Dendritic cell treated with granulocyte-macrophage colony-stimulating factor and Interleukin-4, amounts not matched to agents 40 ng/mL and 50 ng/mL, for 4 days (primary cell): ENCODE data around the gene EDA2R.

Source experiments
- H3K27ac Mint-ChIP-seq: one replicate; pipeline ENCODE4 v1.8.0; 2022; ENCODE audit warnings: mild to moderate bottlenecking, mixed read lengths
- H3K27me3 Mint-ChIP-seq: one replicate; pipeline ENCODE4 v1.8.0; 2022; ENCODE audit warnings: mild to moderate bottlenecking, mixed read lengths
- H3K36me3 Mint-ChIP-seq: one replicate; pipeline ENCODE4 v1.8.0; 2022; ENCODE audit warnings: low read depth, mixed read lengths
- H3K4me1 Mint-ChIP-seq: one replicate; pipeline ENCODE4 v1.8.0; 2022; ENCODE audit warnings: low read depth, mixed read lengths
- H3K4me3 Mint-ChIP-seq: one replicate; pipeline ENCODE4 v1.8.0; 2022; ENCODE audit warnings: mild to moderate bottlenecking, moderate library complexity, mixed read lengths
- H3K9me3 Mint-ChIP-seq: one replicate; pipeline ENCODE4 v1.8.0; 2022; ENCODE audit warnings: mixed read lengths
- intact Hi-C: fragments of 100-400 bp; cut with micrococcal nuclease; formaldehyde crosslinking; loops from one replicate; pipeline ENCODE4 v1.15.0; 2022

Gene EDA2R

GRCh38 chrX:66632473-66632872, 6.4 kb downstream of the EDA2R start:
- Mint-ChIP-seq H3K27me3 (no peaks in the 10 kb centered on the region), H3K27ac (no peak overlapping the region), H3K4me3 (no peak overlapping the region), H3K36me3 (no peaks in the 10 kb centered on the region), H3K4me1 (peaks cover 5% of the 10 kb centered on the region), H3K9me3 (no peaks in the 10 kb centered on the region)
- intact Hi-C loops, result no loop called here

GRCh38 chrX:66625525-66625924, 13.4 kb downstream of the EDA2R start:
- intact Hi-C loops, result no loop called here
- Mint-ChIP-seq H3K27me3 (no peaks in the 10 kb centered on the region), H3K4me1 (no peaks in the 10 kb centered on the region), H3K4me3 (no peak overlapping the region), H3K27ac (no peak overlapping the region), H3K9me3 (no peaks in the 10 kb centered on the region), H3K36me3 (no peaks in the 10 kb centered on the region)

- no peaks in the 10 kb centered on the region for H3K36me3 Mint-ChIP-seq
- intact Hi-C loops, result no loop called here
- H3K9me3 Mint-ChIP-seq, result no peaks in the 10 kb centered on the region
- no peak overlapping the region for H3K27ac Mint-ChIP-seq
- H3K4me1 Mint-ChIP-seq, result no peaks in the 10 kb centered on the region
- no peak overlapping the region for H3K4me3 Mint-ChIP-seq
- H3K27me3 Mint-ChIP-seq, result no peaks in the 10 kb centered on the region
Observed at GRCh38 chrX:66622209-66622608, 16.7 kb downstream of the EDA2R start.

- Mint-ChIP-seq H3K9me3 (no peaks in the 10 kb centered on the region), H3K4me1 (no peaks in the 10 kb centered on the region), H3K36me3 (no peaks in the 10 kb centered on the region), H3K27ac (no peak overlapping the region), H3K4me3 (no peak overlapping the region), H3K27me3 (no peaks in the 10 kb centered on the region)
- intact Hi-C loops, result no loop called here
Observed at GRCh38 chrX:66616944-66617343, 21.9 kb downstream of the EDA2R start.

- Mint-ChIP-seq H3K9me3 (peaks cover 3% of the 10 kb centered on the region), H3K36me3 (no peaks in the 10 kb centered on the region), H3K27ac (no peak overlapping the region), H3K4me1 (peaks cover 6% of the 10 kb centered on the region), H3K4me3 (no peak overlapping the region), H3K27me3 (no peaks in the 10 kb centered on the region)
- intact Hi-C loops, result no loop called here
Observed at GRCh38 chrX:66602381-66602938, 36.4 kb downstream of the EDA2R start.

GRCh38 chrX:66601522-66601921, 37.4 kb downstream of the EDA2R start:
- Mint-ChIP-seq H3K9me3 (no peaks in the 10 kb centered on the region), H3K4me3 (no peak overlapping the region), H3K36me3 (no peaks in the 10 kb centered on the region), H3K27me3 (no peaks in the 10 kb centered on the region), H3K4me1 (peaks cover 6% of the 10 kb centered on the region), H3K27ac (no peak overlapping the region)
- intact Hi-C loops, result no loop called here

GRCh38 chrX:66579219-66579618, 59.7 kb downstream of the EDA2R start:
- intact Hi-C loops, result no loop called here

GRCh38 chrX:66553973-66554372, 84.9 kb downstream of the EDA2R start:
- intact Hi-C loops, result no loop called here
- Mint-ChIP-seq H3K27ac (no peak overlapping the region), H3K36me3 (no peaks in the 10 kb centered on the region), H3K4me1 (no peaks in the 10 kb centered on the region), H3K27me3 (no peaks in the 10 kb centered on the region), H3K4me3 (no peak overlapping the region), H3K9me3 (peaks cover 25% of the 10 kb centered on the region)

More at GRCh38 chrX:66579219-66579618, 59.7 kb downstream of the EDA2R start:
- H3K4me3 Mint-ChIP-seq, result no peak overlapping the region
- H3K27ac Mint-ChIP-seq, result no peak overlapping the region
- H3K36me3 Mint-ChIP-seq, result no peaks in the 10 kb centered on the region
- peaks cover 12% of the 10 kb centered on the region for H3K9me3 Mint-ChIP-seq
- no peaks in the 10 kb centered on the region for H3K27me3 Mint-ChIP-seq
- no peaks in the 10 kb centered on the region for H3K4me1 Mint-ChIP-seq

GRCh38 chrX:66547847-66548369, 91.0 kb downstream of the EDA2R start:
- no peaks in the 10 kb centered on the region for H3K9me3 Mint-ChIP-seq
- H3K27me3 Mint-ChIP-seq, result no peaks in the 10 kb centered on the region
- H3K4me3 Mint-ChIP-seq, result no peak overlapping the region

More at GRCh38 chrX:66547847-66548369, 91.0 kb downstream of the EDA2R start:
- no peaks in the 10 kb centered on the region for H3K36me3 Mint-ChIP-seq
- intact Hi-C loops, result no loop called here
- no peak overlapping the region for H3K27ac Mint-ChIP-seq
- H3K4me1 Mint-ChIP-seq, result no peaks in the 10 kb centered on the region
